ENCODE results near the gene PTPRG. TPM values are rescaled to one million over a fixed set of nuclear protein-coding genes. Genes with fewer than 3 reads are reported as not detected.

PTPRG gene
- total RNA-seq, 4 donors from 2014 or later = 33.5 to 56.6 (median 46.9) TPM

- no peaks in the 10 kb centered on the region for H3K36me3 ChIP-seq
- no peak for DNase-seq
- no peak overlapping the region for H3K27ac ChIP-seq
- no peaks in the 10 kb centered on the region for H3K4me1 ChIP-seq
- H3K27me3 ChIP-seq = no peaks in the 10 kb centered on the region
- no peak overlapping the region for H3K4me3 ChIP-seq
- TF ChIP-seq POLR2A (IDR thresholded peaks at IDR 0.05) (no peak), CTCF (IDR thresholded peaks at IDR 0.05) (no peak)
- H3K9me3 ChIP-seq = no peaks in the 10 kb centered on the region
These were observed 612.7 kb downstream of the PTPRG start for GRCh38 chr3:62173939-62174515.

- TF ChIP-seq CTCF (IDR thresholded peaks at IDR 0.05) (no peak), POLR2A (IDR thresholded peaks at IDR 0.05) (no peak)
- no peak overlapping the region for H3K4me3 ChIP-seq
- no peaks in the 10 kb centered on the region for H3K9me3 ChIP-seq
- no peak overlapping the region for H3K27ac ChIP-seq
- no peaks in the 10 kb centered on the region for H3K4me1 ChIP-seq
- no peak for DNase-seq
- no peaks in the 10 kb centered on the region for H3K36me3 ChIP-seq
- no peaks in the 10 kb centered on the region for H3K27me3 ChIP-seq
These were observed 613.8 kb downstream of the PTPRG start for GRCh38 chr3:62175161-62175560.

DNA sequence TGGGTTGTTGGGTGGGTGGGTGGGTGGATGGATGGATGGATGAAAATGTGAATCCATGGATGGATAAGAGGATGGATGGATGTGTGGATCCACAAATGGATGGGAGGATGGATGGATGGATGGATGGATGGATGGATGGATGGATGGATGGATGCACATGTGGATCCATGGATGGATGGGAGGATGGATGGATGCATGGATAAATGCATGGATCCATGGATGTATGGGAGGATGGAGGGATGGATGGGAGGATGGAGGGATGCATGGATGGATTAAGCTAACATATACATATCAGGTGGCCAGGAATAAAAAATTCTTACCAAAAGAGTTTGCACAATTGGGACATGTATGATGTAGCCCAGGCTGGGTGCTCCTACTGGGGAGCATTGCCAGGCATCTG, 616.7 kb downstream of the PTPRG start:
- H3K9me3 ChIP-seq = no peaks in the 10 kb centered on the region
- H3K27ac ChIP-seq = no peak overlapping the region
- no peaks in the 10 kb centered on the region for H3K4me1 ChIP-seq
- TF ChIP-seq POLR2A (IDR thresholded peaks at IDR 0.05) (no peak), CTCF (IDR thresholded peaks at IDR 0.05) (no peak)
- no peak overlapping the region for H3K4me3 ChIP-seq
- no peak for DNase-seq
- no peaks in the 10 kb centered on the region for H3K36me3 ChIP-seq
- H3K27me3 ChIP-seq = no peaks in the 10 kb centered on the region

GRCh38 chr3:62178739-62179600, 617.6 kb downstream of the PTPRG start:
- TF ChIP-seq POLR2A (IDR thresholded peaks at IDR 0.05) (no peak), CTCF (IDR thresholded peaks at IDR 0.05) (no peak)
- H3K4me1 ChIP-seq = no peaks in the 10 kb centered on the region
- H3K27me3 ChIP-seq = no peaks in the 10 kb centered on the region
- DNase-seq = no peak
- H3K27ac ChIP-seq = no peak overlapping the region
- H3K9me3 ChIP-seq = no peaks in the 10 kb centered on the region
- H3K36me3 ChIP-seq = no peaks in the 10 kb centered on the region
- no peak overlapping the region for H3K4me3 ChIP-seq

GRCh38 chr3:62180514-62180913, 619.1 kb downstream of the PTPRG start:
- no peaks in the 10 kb centered on the region for H3K36me3 ChIP-seq
- H3K9me3 ChIP-seq = no peaks in the 10 kb centered on the region
- TF ChIP-seq CTCF (IDR thresholded peaks at IDR 0.05) (no peak), POLR2A (IDR thresholded peaks at IDR 0.05) (no peak)
- no peak overlapping the region for H3K4me3 ChIP-seq
- no peaks in the 10 kb centered on the region for H3K27me3 ChIP-seq
- no peak overlapping the region for H3K27ac ChIP-seq
- DNase-seq = no peak
- no peaks in the 10 kb centered on the region for H3K4me1 ChIP-seq
